GM21576 (cell line): Measurements from ENCODE around the gene HAND1.
A peak's percentile ranks its signal among the peaks of the same experiment; 100 is the strongest.

Experiments
- ATAC-seq: cut with Tn5 transposase; IDR thresholded peaks from one replicate; pipeline ENCODE4 v1.9.1; 2021; ENCODE audit warnings: mild to moderate bottlenecking, moderate library complexity; ENCODE audit not compliant: unreplicated experiment

HAND1 gene

GRCh38 chr5:154478224-154478565, at the start of gene HAND1:
Gene HAND1, minus strand, starts transcription at chr5:154478227. Its CDS starts 219 bp downstream, at chr5:154478008.
- no peak for ATAC-seq

- no peak for ATAC-seq
Observed at GRCh38 chr5:154526231-154527226, 48.5 kb upstream of the HAND1 start.

GRCh38 chr5:154524859-154525258, 46.8 kb upstream of the HAND1 start:
- ATAC-seq: no peak

GRCh38 chr5:154524181-154524580, 46.2 kb upstream of the HAND1 start:
- no peak for ATAC-seq

- ATAC-seq: no peak
Observed at GRCh38 chr5:154523709-154524108, 45.7 kb upstream of the HAND1 start.

- no peak for ATAC-seq
Observed at GRCh38 chr5:154523104-154523503, 45.1 kb upstream of the HAND1 start.

- ATAC-seq: no peak
Observed at GRCh38 chr5:154522284-154522683, 44.3 kb upstream of the HAND1 start.

GRCh38 chr5:154521756-154522155, 43.7 kb upstream of the HAND1 start:
- ATAC-seq: no peak

GRCh38 chr5:154520861-154521453, 42.9 kb upstream of the HAND1 start:
- ATAC-seq: no peak

GRCh38 chr5:154519359-154519758, 41.3 kb upstream of the HAND1 start:
- ATAC-seq: no peak

- ATAC-seq: no peak
Observed at GRCh38 chr5:154518438-154518867, 40.4 kb upstream of the HAND1 start.

- ATAC-seq: no peak
Observed at GRCh38 chr5:154517810-154518437, 39.9 kb upstream of the HAND1 start.

GRCh38 chr5:154517181-154517580, 39.2 kb upstream of the HAND1 start:
- ATAC-seq: no peak

GRCh38 chr5:154516475-154516874, 38.4 kb upstream of the HAND1 start:
- ATAC-seq: no peak

- peak; percentile 63 for ATAC-seq
Observed at GRCh38 chr5:154515488-154515887, 37.5 kb upstream of the HAND1 start.

- ATAC-seq: peak; percentile 32
Observed at GRCh38 chr5:154514331-154514730, 36.3 kb upstream of the HAND1 start.

GRCh38 chr5:154513669-154514084, 35.6 kb upstream of the HAND1 start:
- no peak for ATAC-seq

- ATAC-seq: no peak
Observed at GRCh38 chr5:154511984-154512383, 34.0 kb upstream of the HAND1 start.

GRCh38 chr5:154509784-154510555, 31.9 kb upstream of the HAND1 start:
- ATAC-seq: no peak

- ATAC-seq: no peak
Observed at GRCh38 chr5:154508114-154508513, 30.1 kb upstream of the HAND1 start.

GRCh38 chr5:154506716-154507080, 28.7 kb upstream of the HAND1 start:
- ATAC-seq: no peak
